ENCODE data around the gene CHID1. TPM values are rescaled to one million over a fixed set of nuclear protein-coding genes. Genes with fewer than 3 reads are reported as not detected.

The CHID1 gene
- total RNA-seq, 1 donor from 2014 or later = 112 TPM

- no peak for DNase-seq (ENCODE audit: extremely low spot score, unreplicated experiment)
- peak overlapping the region; percentile 40 for H3K4me3 Mint-ChIP-seq (ENCODE audit: unreplicated experiment)
- no peaks in the 10 kb centered on the region for H3K9me3 Mint-ChIP-seq (ENCODE audit: unreplicated experiment)
- peaks cover 10% of the 10 kb centered on the region for H3K36me3 Mint-ChIP-seq (ENCODE audit: unreplicated experiment)
- no peak overlapping the region for H3K27ac Mint-ChIP-seq (ENCODE audit: unreplicated experiment)
- TF ChIP-seq CTCF (IDR thresholded peaks at IDR 0.05) = no peak
- H3K27me3 Mint-ChIP-seq (ENCODE audit: unreplicated experiment) = no peaks in the 10 kb centered on the region
- peaks cover 48% of the 10 kb centered on the region for H3K4me1 Mint-ChIP-seq (ENCODE audit: unreplicated experiment)
Measured at GRCh38 chr11:826836-827145, 83.8 kb downstream of the CHID1 start.

GRCh38 chr11:826227-826621 is 84.4 kb downstream of the CHID1 start:
- Mint-ChIP-seq H3K4me3 (ENCODE audit: unreplicated experiment) (peak overlapping the region; percentile 40), H3K9me3 (ENCODE audit: unreplicated experiment) (no peaks in the 10 kb centered on the region), H3K27me3 (ENCODE audit: unreplicated experiment) (no peaks in the 10 kb centered on the region), H3K4me1 (ENCODE audit: unreplicated experiment) (peaks cover 47% of the 10 kb centered on the region), H3K27ac (ENCODE audit: unreplicated experiment) (no peak overlapping the region), H3K36me3 (ENCODE audit: unreplicated experiment) (peaks cover 10% of the 10 kb centered on the region)
- DNase-seq (ENCODE audit: extremely low spot score, unreplicated experiment) = no peak
- TF ChIP-seq CTCF (IDR thresholded peaks at IDR 0.05) = no peak

GRCh38 chr11:825366-826226 is 85.0 kb downstream of the CHID1 start:
- TF ChIP-seq CTCF (IDR thresholded peaks at IDR 0.05) = no peak
- Mint-ChIP-seq H3K9me3 (ENCODE audit: unreplicated experiment) (no peaks in the 10 kb centered on the region), H3K27ac (ENCODE audit: unreplicated experiment) (no peak overlapping the region), H3K36me3 (ENCODE audit: unreplicated experiment) (peaks cover 10% of the 10 kb centered on the region), H3K4me1 (ENCODE audit: unreplicated experiment) (peaks cover 50% of the 10 kb centered on the region), H3K27me3 (ENCODE audit: unreplicated experiment) (no peaks in the 10 kb centered on the region), H3K4me3 (ENCODE audit: unreplicated experiment) (no peak overlapping the region)
- no peak for DNase-seq (ENCODE audit: extremely low spot score, unreplicated experiment)

GRCh38 chr11:824942-825341 is 85.7 kb downstream of the CHID1 start:
- no peak overlapping the region for H3K27ac Mint-ChIP-seq (ENCODE audit: unreplicated experiment)
- TF ChIP-seq CTCF (IDR thresholded peaks at IDR 0.05) = no peak
- no peaks in the 10 kb centered on the region for H3K27me3 Mint-ChIP-seq (ENCODE audit: unreplicated experiment)
- H3K4me1 Mint-ChIP-seq (ENCODE audit: unreplicated experiment) = peaks cover 51% of the 10 kb centered on the region
- H3K36me3 Mint-ChIP-seq (ENCODE audit: unreplicated experiment) = peaks cover 10% of the 10 kb centered on the region
- no peak for DNase-seq (ENCODE audit: extremely low spot score, unreplicated experiment)
- no peak overlapping the region for H3K4me3 Mint-ChIP-seq (ENCODE audit: unreplicated experiment)
- H3K9me3 Mint-ChIP-seq (ENCODE audit: unreplicated experiment) = no peaks in the 10 kb centered on the region

- Mint-ChIP-seq H3K4me1 (ENCODE audit: unreplicated experiment) (peaks cover 46% of the 10 kb centered on the region), H3K27me3 (ENCODE audit: unreplicated experiment) (no peaks in the 10 kb centered on the region), H3K36me3 (ENCODE audit: unreplicated experiment) (peaks cover 10% of the 10 kb centered on the region), H3K4me3 (ENCODE audit: unreplicated experiment) (no peak overlapping the region), H3K9me3 (ENCODE audit: unreplicated experiment) (no peaks in the 10 kb centered on the region), H3K27ac (ENCODE audit: unreplicated experiment) (no peak overlapping the region)
- no peak for DNase-seq (ENCODE audit: extremely low spot score, unreplicated experiment)
- TF ChIP-seq CTCF (IDR thresholded peaks at IDR 0.05) = no peak
Measured at GRCh38 chr11:824292-824880, 86.2 kb downstream of the CHID1 start.
